Loucy (cell line): ENCODE results near the gene HS6ST3.

Experiments
- EZH2phosphoT487 ChIP-seq: fragments of 200-600 bp; IDR thresholded peaks from 2 replicates; pipeline ENCODE4 v1.6.1; 2018; ENCODE audit warnings: antibody characterized with exemption, mild to moderate bottlenecking, moderate library complexity, borderline replicate concordance
- TF ChIP-seq, protein P1 (sequence below): fragments of 200-600 bp; sonication (generic); conservative IDR thresholded peaks from 2 replicates; pipeline ENCODE4 v1.5.1; 2014; ENCODE audit warnings: mild to moderate bottlenecking, antibody characterized with exemption, low read length

GRCh38 chr13:96629331-96629730, 539.4 kb downstream of the HS6ST3 start:
- TF ChIP-seq, protein P1, sequence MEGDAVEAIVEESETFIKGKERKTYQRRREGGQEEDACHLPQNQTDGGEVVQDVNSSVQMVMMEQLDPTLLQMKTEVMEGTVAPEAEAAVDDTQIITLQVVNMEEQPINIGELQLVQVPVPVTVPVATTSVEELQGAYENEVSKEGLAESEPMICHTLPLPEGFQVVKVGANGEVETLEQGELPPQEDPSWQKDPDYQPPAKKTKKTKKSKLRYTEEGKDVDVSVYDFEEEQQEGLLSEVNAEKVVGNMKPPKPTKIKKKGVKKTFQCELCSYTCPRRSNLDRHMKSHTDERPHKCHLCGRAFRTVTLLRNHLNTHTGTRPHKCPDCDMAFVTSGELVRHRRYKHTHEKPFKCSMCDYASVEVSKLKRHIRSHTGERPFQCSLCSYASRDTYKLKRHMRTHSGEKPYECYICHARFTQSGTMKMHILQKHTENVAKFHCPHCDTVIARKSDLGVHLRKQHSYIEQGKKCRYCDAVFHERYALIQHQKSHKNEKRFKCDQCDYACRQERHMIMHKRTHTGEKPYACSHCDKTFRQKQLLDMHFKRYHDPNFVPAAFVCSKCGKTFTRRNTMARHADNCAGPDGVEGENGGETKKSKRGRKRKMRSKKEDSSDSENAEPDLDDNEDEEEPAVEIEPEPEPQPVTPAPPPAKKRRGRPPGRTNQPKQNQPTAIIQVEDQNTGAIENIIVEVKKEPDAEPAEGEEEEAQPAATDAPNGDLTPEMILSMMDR: no peak
- TF ChIP-seq EZH2phosphoT487: no peak
